ENCODE measurements around the gene MAPK12. TPM values are rescaled to one million over a fixed set of nuclear protein-coding genes. Genes with fewer than 3 reads are reported as not detected.

The MAPK12 gene
- 24.4 and 30.1 TPM in 2 replicates for total RNA-seq
- 16.4 and 21.5 TPM in 2 replicates for polyA plus RNA-seq
- polyA plus RNA-seq (2012) = 19.8 and 26.9 TPM in 2 replicates
- 39.0 and 43.3 TPM in 2 replicates for polyA minus RNA-seq (ENCODE audit: low replicate concordance)

DNA sequence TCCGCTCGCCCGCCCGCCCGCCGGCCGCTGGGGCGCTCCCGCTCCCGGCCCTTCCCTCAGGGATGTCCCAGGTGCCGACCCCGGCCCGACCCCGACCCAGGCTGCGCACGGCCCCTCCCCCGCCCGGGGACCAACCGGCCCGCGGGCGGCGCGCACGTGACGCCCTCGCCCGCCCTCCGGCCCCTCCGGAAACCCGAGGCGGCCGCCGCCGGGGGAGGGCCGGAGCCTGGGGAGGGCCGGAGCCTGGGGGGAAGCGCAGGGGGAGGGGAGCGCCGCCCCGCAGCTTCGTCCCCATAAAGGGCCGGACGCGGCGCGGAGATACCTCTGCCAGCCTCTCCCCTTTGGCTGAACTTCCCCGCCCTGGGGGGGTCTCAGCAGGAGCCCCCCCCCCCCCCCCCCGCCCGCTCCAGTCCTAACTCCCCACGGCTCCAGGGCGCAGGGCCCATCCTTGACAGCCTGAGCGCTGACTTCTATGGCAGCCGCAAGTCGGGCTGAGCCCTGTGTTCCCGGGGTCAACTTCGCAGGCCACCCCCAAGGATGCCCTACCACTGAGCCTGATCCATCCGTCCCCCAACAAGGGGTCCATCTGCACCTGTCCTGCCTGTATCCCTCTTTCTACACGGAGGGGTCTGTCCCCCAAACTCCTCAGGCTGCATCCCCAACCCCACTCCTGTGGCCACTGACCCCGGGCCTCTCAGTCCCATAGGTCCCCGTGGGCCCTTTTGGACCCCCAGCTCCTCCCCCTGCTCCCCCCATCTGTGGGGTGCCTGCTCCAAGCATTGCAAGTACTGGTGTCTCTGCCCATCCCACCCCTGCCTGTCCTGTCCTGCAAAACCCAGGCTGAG lies at the start of gene MAPK12:
TSS of gene MAPK12 (minus strand) at position 69 of the 845 bp plus-strand sequence. CDS start 174 bp downstream, outside the sequence.
- TF ChIP-seq, protein P1, sequence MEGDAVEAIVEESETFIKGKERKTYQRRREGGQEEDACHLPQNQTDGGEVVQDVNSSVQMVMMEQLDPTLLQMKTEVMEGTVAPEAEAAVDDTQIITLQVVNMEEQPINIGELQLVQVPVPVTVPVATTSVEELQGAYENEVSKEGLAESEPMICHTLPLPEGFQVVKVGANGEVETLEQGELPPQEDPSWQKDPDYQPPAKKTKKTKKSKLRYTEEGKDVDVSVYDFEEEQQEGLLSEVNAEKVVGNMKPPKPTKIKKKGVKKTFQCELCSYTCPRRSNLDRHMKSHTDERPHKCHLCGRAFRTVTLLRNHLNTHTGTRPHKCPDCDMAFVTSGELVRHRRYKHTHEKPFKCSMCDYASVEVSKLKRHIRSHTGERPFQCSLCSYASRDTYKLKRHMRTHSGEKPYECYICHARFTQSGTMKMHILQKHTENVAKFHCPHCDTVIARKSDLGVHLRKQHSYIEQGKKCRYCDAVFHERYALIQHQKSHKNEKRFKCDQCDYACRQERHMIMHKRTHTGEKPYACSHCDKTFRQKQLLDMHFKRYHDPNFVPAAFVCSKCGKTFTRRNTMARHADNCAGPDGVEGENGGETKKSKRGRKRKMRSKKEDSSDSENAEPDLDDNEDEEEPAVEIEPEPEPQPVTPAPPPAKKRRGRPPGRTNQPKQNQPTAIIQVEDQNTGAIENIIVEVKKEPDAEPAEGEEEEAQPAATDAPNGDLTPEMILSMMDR (conservative IDR thresholded peaks at IDR 0.05 in 1 of 2, IDR thresholded peaks at IDR 0.05 in 1 of 2; ENCODE audit: low read depth in 1 of 2, low read length in 2 of 2) = no peak
- TF ChIP-seq EZH2 (IDR thresholded peaks at IDR 0.05; ENCODE audit: low read length, missing control alignments) = no peak
- no peaks in the 10 kb centered on the region for H3K27me3 ChIP-seq (ENCODE audit: control insufficient read depth, insufficient read depth, low read length)
- no peaks in the 10 kb centered on the region for H4K20me1 ChIP-seq (ENCODE audit: control insufficient read depth, extremely low read depth, insufficient read depth, low read length)
- peaks cover 8% of the 10 kb centered on the region for H3K79me2 ChIP-seq (ENCODE audit: control insufficient read depth, insufficient read depth, low read length)
- H3K27ac ChIP-seq (ENCODE audit: insufficient read depth, low read length) = peak within 1 kb of the TSS; percentile 54
- H3K4me2 ChIP-seq (ENCODE audit: extremely low read depth, insufficient read depth, low read length) = peak within 1 kb of the TSS; percentile 81
- H3K9me3 ChIP-seq (ENCODE audit: control insufficient read depth, insufficient read depth, low read depth, low read length) = no peaks in the 10 kb centered on the region
- peak within 1 kb of the TSS; percentile 46 for H2AFZ ChIP-seq (ENCODE audit: low read length)
- peaks cover 6% of the 10 kb centered on the region for H3K4me1 ChIP-seq (ENCODE audit: control insufficient read depth, extremely low read depth, insufficient read depth, low read length)
- DNase-seq (ENCODE audit: low read depth in 2 of 2) = peak in 1 of 2 donors; percentile 45
- peak within 1 kb of the TSS; percentile 72 for H3K9ac ChIP-seq (ENCODE audit: insufficient read depth, low read length)
- peaks cover 5% of the 10 kb centered on the region for H3K36me3 ChIP-seq (ENCODE audit: control insufficient read depth, insufficient read depth, low read length)
- peak within 1 kb of the TSS; percentile 62 to 73 (median 70) for H3K4me3 ChIP-seq (replicated peaks in 1 of 4; ENCODE audit: control extremely low read depth in 1 of 4, insufficient read depth in 1 of 4, low read depth in 3 of 4, low read length in 4 of 4)

DNA sequence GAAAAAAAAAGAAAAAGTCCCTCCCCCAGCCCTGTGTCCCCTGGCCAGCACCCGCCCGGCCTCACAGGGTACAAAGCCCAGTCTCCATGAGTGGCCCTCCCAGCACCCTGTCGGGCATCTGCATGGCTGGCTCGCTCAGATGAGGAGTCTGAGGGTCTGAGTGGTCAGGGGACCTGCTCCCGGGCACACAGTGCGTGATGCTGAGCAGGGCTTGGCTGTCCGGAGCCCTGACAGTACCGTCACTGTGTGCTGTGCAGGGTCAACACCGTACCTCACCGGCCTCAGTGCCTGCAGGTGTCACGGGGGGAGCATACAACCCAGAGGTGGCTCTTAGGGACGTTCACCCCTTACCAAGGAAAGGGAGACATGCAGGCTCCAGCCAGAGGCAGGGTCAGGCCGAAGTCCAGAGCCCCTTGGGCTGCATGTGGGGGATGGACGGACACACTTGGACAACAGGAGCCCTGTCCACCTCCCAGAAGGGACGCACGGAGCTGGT lies 49.5 kb upstream of the MAPK12 start:
- Histone ChIP-seq H3K27me3 (ENCODE audit: control insufficient read depth, insufficient read depth, low read length) (no peaks in the 10 kb centered on the region), H3K4me2 (ENCODE audit: extremely low read depth, insufficient read depth, low read length) (no peak overlapping the region), H3K4me3 (replicated peaks in 1 of 4; ENCODE audit: control extremely low read depth in 1 of 4, insufficient read depth in 1 of 4, low read depth in 3 of 4, low read length in 4 of 4) (no peak overlapping the region), H3K9me3 (ENCODE audit: control insufficient read depth, insufficient read depth, low read depth, low read length) (no peaks in the 10 kb centered on the region), H2AFZ (ENCODE audit: low read length) (no peak overlapping the region), H4K20me1 (ENCODE audit: control insufficient read depth, extremely low read depth, insufficient read depth, low read length) (no peaks in the 10 kb centered on the region), H3K9ac (ENCODE audit: insufficient read depth, low read length) (no peak overlapping the region), H3K79me2 (ENCODE audit: control insufficient read depth, insufficient read depth, low read length) (peaks cover 9% of the 10 kb centered on the region), H3K36me3 (ENCODE audit: control insufficient read depth, insufficient read depth, low read length) (no peaks in the 10 kb centered on the region), H3K4me1 (ENCODE audit: control insufficient read depth, extremely low read depth, insufficient read depth, low read length) (peaks cover 14% of the 10 kb centered on the region), H3K27ac (ENCODE audit: insufficient read depth, low read length) (no peak overlapping the region)
- no peak for TF ChIP-seq EZH2 (IDR thresholded peaks at IDR 0.05; ENCODE audit: low read length, missing control alignments)
- TF ChIP-seq, protein P1 (conservative IDR thresholded peaks at IDR 0.05 in 1 of 2, IDR thresholded peaks at IDR 0.05 in 1 of 2; ENCODE audit: low read depth in 1 of 2, low read length in 2 of 2) = no peak
- no peak for DNase-seq (ENCODE audit: low read depth in 2 of 2)

DNA sequence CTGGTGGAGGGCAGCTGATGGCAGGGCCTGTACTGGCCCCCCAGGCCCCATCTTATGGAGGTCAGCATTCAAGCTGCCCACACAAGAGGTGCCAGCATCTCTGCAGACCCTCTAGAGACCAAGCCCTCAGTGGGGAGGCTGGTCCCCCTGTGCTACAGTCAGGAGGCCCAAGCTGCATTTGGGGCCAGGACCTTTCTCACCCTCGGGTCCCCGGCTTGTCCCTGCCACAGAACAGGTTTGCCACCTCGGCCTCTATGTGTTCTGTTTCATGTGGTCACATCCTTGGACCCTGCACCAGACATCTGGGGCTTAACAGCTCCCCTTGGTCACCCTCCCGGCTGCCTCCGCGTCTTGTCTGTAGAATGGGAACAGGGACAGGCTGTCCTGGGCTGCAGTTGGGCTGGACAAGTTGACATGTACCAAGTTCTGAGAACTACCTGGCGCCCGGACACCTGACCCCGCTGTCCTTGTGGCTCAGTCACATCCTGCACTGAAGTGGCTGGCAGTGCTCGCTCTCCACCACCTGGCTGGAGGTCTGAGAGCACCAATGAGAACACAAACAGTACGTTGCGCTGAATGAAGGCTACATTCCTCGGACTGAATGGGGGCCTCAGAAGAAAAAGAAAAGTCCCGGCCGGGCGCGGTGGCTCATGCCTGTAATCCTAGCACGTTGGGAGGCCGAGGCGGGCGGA lies 48.7 kb upstream of the MAPK12 start:
- H3K36me3 ChIP-seq (ENCODE audit: control insufficient read depth, insufficient read depth, low read length) = peaks cover 1% of the 10 kb centered on the region
- DNase-seq (ENCODE audit: low read depth in 2 of 2) = no peak
- no peaks in the 10 kb centered on the region for H4K20me1 ChIP-seq (ENCODE audit: control insufficient read depth, extremely low read depth, insufficient read depth, low read length)
- no peaks in the 10 kb centered on the region for H3K9me3 ChIP-seq (ENCODE audit: control insufficient read depth, insufficient read depth, low read depth, low read length)
- peaks cover 16% of the 10 kb centered on the region for H3K79me2 ChIP-seq (ENCODE audit: control insufficient read depth, insufficient read depth, low read length)
- H3K4me2 ChIP-seq (ENCODE audit: extremely low read depth, insufficient read depth, low read length) = no peak overlapping the region
- TF ChIP-seq EZH2 (IDR thresholded peaks at IDR 0.05; ENCODE audit: low read length, missing control alignments) = no peak
- TF ChIP-seq, protein P1 (conservative IDR thresholded peaks at IDR 0.05 in 1 of 2, IDR thresholded peaks at IDR 0.05 in 1 of 2; ENCODE audit: low read depth in 1 of 2, low read length in 2 of 2) = no peak
- H3K27me3 ChIP-seq (ENCODE audit: control insufficient read depth, insufficient read depth, low read length) = no peaks in the 10 kb centered on the region
- no peak overlapping the region for H3K4me3 ChIP-seq (replicated peaks in 1 of 4; ENCODE audit: control extremely low read depth in 1 of 4, insufficient read depth in 1 of 4, low read depth in 3 of 4, low read length in 4 of 4)
- peaks cover 17% of the 10 kb centered on the region for H3K4me1 ChIP-seq (ENCODE audit: control insufficient read depth, extremely low read depth, insufficient read depth, low read length)
- no peak overlapping the region for H3K9ac ChIP-seq (ENCODE audit: insufficient read depth, low read length)
- no peak overlapping the region for H2AFZ ChIP-seq (ENCODE audit: low read length)
- no peak overlapping the region for H3K27ac ChIP-seq (ENCODE audit: insufficient read depth, low read length)

All from fibroblast of lung (primary cell).